DMS153 treated with DMSO at 0.1 percent for 48 hours (cell line): ENCODE measurements around the gene NUDT2.
"Not testable (repeated sequence)": the region's sequence is repeated elsewhere in the genome, so short reads cannot be mapped to it uniquely, and the experiment has no call there.

ENCODE experiments used
- DNase-seq: peaks from one replicate; lab custom pipeline; 2025; ENCODE audit not compliant: unreplicated experiment; lab: John Stamatoyannopoulos, UW

NUDT2 gene

DNA sequence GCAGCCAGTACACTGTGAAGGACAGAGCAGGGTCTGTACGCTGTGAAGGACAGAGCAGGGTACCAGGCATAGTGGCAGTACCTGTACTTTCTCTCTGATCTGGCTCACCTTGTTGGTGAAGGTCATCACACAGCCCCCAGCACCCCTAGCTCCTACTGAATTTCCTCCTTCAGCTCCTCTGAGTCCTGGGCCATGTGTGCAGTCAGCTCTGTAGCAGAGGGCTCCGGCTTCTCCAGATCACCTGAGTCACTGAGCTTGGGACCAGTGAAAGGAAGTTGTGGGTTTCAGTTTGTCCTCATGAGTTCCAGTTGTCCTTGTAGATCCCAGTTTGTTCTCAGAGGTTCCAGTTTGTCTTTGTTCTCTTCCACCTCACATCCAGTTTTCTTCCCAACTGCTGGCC is 5.5 kb downstream of the NUDT2 start:
- DNase-seq = no peak

DNA sequence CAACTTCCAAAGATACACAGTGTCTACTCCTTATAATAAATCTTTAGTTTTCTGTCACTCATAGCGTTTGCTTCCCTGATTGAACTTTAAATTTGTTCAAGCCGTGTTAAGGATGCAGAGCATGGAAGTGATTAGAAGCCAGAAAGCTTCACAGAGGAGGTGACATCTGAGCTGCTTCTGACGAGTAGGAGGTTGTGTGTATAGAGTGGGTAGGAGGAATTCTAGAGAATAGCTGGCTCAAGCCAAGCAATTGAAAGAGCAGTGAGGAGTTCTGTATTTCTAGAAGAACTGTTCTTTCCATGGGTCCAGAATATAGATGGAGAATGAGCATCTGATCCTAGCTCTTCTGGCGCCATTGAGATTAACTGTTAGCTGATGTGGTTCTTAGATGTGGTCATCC is 6.0 kb downstream of the NUDT2 start:
- no peak for DNase-seq

DNA sequence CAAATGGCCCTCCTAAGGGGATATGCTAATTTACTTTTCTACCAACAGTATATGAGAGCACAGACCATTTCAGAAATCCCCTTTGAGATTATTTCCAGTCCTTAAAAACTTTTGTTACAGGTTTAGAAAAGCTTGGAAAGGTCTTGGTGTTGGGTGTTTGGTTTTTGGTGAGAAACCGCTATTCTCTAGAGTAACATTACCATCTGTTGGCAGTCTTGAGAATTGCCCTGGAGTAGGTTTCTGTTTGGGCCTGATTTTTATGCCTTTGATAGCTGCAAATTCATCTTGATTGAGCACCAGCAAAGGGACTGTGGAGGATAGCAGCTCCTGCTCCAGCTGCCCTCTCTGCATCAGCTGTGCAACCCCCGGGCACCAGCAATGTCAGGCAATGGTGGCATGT is 8.0 kb downstream of the NUDT2 start:
- no peak for DNase-seq

DNA sequence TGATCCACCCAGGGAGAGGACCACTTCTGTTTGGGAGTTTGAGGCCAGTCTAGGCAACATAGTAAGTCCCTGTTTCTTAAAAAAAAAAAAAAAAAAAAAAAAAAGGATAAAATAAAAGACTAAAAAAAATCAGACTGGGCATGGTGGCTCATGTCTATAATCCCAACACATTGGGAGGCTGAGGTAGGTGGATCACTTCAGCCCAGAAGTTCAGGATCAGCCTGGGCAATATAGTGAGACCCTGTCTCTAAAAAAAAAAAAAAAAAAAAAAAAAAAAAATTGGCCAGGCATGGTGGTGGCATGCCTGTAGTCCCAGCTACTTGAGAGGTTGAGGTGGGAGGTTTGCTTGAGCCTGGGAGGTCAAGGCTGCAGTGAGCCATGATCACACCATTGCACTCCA is 8.7 kb downstream of the NUDT2 start:
- DNase-seq = not testable (repeated sequence)

DNA sequence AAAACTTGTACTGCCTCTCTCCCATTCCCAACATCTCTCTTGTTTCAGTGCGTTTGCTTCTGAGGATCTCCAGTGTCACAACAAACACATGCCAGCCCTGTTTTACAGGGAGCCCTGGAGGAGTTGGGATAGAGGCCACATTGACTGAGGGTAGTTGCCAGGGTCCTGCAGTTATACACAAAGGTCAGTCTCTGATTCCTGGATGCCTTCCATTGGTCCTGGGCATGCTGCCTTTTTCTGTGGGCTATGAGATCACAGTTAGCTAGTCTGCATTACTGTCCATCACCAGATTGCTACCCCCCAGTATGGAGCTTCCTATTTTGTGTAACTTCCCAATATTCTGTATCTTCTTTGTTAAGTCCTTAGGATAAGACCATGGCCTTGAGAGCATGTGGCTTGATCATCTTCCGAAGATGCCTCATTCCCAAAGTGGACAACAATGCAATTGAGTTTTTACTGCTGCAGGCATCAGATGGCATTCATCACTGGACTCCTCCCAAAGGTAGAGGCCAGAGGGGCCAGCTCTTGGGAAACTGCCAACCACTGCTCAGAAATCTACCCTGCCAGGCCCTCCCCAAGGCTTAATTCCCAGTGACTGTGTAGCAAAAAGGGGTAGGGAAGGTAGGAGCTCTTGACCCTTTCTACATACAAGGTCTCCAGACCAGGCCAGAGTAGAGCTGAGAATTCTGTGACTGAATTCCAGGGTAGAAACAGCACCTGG is 9.5 kb downstream of the NUDT2 start:
- DNase-seq = no peak

DNA sequence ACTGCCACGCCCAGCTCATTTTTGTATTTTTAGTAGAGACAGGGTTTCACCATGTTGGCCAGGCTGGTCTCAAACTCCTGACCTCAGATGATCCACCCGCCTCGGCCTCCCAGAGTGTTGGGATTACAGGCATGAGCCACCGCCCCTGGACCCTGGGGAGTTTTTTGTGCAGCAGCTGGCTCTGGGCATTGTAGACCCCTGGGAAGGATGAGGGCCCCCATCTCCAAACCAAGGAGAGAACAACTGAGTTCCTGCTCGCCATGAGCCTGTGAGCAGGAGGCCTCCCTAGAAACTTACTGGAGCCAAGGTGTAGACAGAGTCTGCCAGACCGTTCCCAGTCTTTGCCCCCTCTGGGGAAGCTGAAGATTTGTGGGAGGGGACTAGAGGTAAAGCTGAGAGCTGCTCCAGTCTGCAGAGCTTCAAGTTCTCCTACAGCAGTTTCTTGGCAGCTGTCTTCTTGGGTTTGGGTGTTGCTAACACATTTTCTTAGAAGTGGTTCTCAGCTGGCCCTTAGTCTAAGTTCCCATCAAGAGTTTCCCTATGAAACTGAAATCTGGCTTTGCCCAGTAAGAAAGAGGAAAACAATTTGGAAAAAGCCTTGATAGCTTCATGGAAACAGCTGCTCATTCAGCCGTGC is 12.4 kb downstream of the NUDT2 start:
- DNase-seq = no peak

DNA sequence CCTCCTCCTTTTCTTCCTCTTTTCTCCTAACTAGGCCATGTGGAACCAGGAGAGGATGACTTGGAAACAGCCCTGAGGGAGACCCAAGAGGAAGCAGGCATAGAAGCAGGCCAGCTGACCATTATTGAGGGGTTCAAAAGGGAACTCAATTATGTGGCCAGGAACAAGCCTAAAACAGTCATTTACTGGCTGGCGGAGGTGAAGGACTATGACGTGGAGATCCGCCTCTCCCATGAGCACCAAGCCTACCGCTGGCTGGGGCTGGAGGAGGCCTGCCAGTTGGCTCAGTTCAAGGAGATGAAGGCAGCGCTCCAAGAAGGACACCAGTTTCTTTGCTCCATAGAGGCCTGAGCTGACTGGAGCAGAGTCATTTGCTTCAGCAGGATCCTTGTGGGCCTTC is 13.7 kb downstream of the NUDT2 start:
- DNase-seq = no peak

DNA sequence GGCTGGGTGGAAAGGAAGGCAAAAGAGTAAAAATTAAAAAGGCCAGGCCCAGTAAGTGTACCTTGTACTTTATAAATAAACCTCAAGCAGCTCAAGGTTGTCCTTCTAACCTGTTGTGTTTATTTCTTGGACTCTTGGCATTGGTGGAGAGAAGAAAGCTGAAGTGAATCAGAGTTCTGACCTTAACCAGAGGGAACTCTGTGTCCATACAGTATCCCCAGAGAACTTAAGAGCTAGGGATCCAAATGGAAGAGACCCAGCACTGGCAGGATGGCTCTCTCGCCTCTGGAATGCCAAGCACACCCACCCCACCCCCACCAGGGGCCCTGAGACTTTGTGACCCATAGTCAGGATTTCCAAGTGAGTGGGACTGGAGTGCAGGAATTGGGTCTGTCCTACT is 14.2 kb downstream of the NUDT2 start:
- DNase-seq = no peak

DNA sequence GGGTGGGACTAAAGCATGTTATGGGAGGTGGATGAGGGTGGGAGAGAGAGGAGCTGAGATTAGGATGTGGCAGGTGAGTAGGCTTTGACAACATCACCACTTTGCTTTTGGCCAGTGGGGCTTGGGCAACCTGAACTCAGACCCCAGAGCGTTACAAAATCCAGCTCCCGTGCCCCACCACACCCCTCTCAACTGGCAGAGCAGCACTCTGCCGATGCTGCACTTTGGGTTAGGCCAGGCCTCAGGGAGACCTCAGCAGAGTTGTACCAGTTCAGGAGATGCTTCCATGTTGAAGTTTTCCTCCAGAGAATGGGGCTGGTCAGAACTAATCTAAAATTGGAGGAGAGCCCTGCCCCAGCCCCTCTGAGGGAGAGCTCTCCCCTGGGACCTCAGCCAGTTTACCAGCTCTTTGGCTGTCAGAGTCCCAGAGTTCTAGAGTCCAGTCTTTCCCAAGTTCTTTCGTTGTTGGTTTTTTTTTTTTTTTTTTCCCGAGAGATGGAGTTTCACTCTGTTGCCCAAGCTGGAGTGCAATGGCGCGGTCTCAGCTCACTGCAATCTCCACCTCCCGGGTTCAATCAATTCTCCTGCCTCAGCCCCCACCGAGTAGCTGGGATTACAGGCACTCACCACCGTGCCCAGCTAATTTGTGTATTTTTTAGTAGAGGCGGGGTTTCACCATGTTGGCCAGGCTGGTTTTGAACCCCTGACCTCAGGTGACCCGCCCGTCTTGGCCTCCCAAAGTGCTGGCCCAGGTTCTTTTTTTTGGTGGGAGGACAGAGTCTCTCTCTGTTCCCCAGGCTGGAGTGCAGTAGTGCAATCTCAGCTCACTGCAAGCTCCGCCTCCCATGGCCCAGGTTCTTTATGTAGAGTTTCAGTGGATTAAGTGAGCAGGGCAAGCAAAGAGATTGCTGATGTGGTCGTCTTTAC is 17.8 kb downstream of the NUDT2 start:
- DNase-seq = no peak

DNA sequence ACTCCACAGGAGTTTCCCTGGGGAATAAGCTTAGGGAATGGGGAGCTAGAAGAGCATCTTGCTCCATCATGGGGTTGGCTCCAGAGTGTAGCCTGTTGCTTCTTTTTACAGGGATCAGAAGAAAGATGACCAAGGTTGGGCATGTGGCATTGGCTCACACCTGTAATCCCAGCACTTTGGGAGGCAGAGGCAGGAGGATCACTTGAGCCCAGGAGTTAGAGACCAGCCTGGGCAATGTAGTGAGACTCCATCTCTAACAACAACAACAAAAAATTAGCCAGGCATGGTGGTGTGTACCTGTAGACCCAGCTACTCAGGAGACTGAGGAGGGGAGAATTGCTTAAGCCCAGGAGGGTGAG is 18.4 kb downstream of the NUDT2 start:
- no peak for DNase-seq

DNA sequence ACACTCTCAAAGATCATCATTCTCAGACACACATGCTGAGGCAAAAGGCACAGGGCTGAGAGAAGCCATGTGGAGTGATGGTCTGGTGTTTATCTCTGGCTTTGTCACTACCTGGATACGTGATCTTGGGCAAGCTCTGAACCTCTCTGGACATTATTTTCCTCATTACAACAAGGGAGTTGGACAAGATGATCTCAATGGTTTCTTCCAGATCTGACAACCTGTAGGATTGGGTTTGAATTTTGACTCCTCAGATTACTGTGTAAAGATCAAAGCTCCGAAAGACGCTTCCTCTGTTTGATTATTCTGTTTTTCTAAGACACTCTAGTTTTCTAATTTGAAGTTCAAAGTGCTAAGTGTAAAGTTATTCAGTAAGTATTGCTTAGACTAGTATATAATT is 20.0 kb downstream of the NUDT2 start:
- DNase-seq = no peak

DNA sequence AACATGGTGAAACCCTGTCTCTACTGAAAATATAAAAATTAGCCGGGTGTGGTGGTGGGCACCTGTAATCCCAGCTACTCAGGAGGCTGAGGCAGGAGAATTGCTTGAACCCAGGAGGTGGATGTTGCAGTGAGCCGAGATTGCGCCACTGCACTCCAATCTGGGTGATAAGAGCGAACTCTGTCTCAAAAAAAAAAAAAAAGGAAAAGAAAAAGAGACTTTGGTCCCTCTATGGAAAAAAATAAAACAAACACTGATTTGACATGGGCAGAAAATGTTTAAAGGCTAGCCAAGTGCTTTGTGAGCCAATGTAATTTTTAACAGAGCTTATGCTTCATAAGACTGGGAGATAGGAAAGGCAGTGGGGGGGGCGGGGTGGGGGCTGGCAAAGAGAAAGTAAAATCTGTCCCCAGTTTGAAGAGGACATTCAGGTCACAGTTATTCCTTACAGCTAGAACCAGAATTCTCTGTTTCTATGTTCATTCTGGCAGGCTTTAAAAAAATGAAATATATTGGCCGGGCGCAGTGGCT is 22.8 kb downstream of the NUDT2 start:
- DNase-seq = not testable (repeated sequence)

DNA sequence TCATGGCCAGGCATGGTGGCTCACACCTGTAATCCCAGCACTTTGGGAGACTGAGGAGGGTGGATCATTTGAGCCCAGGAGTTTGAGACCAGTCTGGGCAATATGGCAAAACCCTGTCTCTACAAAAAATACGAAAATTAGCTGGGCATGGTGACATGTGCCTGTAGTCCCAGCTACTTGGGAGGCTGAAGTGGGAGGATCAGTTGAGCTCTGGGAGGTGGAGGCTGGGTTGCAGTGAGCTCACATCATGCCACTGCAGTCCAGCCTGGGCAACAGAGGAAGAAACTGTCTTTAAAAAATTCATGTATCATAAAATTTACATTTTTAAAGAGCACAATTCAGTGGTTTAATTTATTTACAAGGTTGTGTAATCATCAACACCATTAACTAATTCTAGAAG is 23.6 kb downstream of the NUDT2 start:
- not testable (repeated sequence) for DNase-seq

DNA sequence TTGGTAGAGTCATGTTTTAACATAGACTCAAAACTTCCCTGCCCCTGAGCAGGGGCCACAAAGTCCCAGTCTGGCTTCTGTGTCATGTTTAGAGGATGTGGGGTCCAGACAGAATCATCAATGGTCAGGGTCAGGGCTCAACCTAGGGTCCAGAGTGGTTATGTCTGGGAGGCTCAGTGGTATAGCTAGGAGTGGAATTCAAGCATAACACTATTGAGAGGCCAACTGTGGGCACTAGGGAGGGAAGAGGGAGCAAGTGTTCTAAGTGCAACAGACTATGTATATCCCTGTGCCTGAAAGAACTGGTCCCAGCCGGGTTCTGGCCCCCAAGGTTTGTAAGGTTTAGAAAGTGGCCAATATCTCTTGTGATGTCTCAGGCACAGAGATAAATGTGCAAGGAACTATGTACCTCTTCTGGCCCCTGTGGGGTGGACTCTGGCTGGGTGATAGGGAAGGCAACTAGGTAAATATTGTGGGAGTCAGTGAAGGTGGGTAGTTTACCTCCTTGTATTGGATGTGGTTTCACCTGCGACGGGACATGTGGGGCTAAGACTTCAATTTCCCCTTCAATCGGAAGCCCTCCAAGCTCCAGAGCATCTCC is 33.3 kb downstream of the NUDT2 start:
- DNase-seq = no peak

DNA sequence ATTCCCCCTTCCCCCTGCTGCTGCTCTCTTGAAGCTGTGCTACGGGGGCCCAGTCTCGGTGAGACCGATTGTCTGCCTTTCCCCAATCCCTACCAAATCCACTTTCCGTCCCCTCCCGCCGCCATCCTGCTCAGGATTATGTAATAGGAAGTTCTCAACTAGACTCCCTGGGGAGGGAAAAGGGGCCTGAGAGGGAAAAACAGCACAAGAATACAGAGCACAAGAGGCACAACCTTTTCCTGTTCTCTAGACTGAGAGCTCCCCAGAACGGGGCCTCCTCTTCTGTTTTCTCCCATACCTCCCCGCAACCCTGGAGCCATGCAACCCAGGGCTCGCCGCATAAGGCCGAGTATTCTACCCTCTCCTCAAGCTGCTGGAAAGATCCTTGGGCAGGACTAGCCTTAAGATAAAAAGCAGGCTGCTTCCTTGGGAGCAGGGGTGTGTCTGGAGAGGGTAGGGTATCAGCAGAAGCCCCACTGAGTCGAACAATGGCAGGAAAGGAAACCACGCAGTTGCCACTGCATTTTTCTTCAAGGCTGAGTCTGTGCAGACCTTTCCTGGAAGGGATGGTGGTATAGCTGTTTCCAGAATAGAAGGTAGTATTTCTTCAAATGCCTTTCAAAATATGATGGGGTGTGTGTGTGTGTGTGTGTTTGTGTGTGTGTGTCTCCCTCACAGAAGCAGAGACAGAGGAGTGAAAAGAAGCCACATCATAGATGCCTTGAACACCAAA is 34.4 kb downstream of the NUDT2 start:
- no peak for DNase-seq

DNA sequence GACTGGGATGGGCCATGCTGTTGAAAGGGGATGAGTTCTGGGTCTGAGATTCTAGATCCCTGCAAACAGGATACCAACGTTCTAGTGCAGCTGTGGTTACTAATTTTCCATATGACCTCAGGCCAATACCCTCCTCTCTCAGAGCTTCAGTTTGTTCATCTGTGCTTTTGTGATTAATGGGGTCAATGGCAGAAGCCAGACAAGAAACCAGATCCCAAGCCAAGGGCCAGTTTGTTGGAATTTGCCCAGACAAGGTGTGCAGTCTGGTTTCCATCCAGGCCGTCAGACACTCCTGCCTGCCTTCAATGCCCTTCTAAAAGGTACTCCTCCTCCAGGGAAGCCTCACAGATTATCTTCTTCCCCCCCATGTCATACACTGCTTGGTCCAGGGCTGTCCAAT is 35.9 kb downstream of the NUDT2 start:
- DNase-seq = no peak

DNA sequence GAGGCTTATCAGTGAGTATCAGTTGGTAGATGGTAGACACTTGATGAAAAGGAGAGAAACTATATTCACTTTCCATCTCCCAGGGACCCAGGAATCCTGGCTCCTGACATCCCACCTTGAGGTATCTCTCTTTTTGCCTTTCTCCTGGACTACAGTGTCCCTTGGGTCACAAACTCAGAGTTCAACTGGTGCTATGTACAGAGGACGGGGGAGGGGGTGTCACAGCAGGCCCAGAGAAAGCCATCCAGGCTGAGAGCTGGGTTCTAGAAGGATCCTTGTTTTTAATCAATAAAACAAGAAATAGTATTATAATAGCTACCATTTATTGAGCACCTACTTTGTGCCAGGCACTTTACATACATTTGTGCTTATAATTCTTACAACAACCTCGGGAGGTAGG is 37.0 kb downstream of the NUDT2 start:
- DNase-seq = no peak

DNA sequence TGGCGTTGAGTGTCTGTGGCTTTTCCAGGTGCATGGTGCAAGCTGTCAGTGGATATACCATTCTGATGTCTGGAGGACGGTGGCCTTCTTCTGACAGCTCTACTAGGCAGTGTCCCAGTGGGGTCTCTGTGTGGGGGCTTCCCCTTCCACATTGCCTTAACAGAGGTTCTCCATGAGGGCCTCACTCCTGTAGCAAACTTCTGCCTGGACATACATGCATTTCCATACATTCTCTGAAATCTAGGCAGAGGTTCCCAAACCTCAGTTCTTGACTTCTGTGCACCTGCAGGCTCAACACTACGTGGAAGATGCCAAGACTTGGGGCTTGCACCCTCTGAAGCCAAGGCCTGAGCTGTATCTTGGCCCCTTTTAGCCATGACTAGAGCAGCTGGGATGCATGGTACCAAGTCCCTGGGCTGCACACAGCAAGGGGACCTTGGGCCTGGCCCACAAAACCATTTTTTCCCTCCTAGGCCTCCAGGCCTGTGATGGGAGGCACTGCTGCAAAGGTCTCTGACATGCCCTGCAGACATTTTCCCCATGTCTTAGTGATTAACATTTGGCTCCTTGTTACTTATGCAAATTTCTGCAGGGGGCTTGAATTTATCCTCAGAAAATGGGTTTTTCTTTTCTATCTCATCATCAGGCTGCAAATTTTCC is 38.5 kb downstream of the NUDT2 start:
- DNase-seq = not testable (repeated sequence)

DNA sequence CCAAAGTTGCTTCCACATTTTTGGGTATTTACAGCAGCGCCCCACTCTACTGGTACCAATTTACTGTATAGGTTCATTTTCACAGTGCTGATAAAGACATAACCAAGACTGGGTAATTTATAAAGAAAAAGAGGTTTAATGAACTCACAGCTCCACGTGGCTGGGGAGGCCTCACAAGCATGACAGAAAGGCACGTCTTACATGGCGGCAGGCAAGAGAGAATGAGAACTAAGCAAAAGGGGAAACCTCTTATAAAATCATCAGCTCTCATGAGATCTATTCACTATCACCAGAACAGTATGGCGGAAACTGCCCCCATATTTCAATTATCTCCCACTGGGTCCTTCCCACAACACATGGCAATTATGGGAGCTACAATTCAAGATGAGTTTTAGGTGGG is 39.4 kb downstream of the NUDT2 start:
- not testable (repeated sequence) for DNase-seq

DNA sequence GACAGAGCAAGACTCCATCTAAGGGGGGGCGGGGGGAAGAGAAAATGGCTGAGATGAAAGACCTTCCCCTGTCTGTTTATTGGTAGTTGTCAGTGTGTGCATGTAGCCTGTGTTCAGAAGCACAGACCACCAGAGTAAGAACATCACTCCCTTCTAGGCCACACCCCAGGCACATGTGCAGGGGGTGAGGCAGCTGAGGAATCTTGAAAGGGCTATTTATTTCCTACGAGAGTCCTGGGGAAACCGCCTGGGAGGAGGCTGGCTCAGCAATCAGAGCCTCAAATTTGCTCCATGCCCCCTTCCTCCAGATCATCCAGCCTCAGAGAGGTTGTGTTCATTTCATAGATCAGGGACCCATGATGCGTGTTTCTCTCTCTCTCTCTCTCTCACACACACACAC is 40.3 kb downstream of the NUDT2 start:
- no peak for DNase-seq
